ENCODE measurements around the gene TFDP1.

The TFDP1 gene

GRCh38 chr13:113669231-113669754 is 84.7 kb downstream of the TFDP1 start:
- DNase-seq: no peak

- no peak for DNase-seq
These were observed 85.3 kb downstream of the TFDP1 start for GRCh38 chr13:113669755-113670341.

- DNase-seq: no peak
These were observed 86.0 kb downstream of the TFDP1 start for GRCh38 chr13:113670541-113670940.

- no peak for DNase-seq
These were observed 86.8 kb downstream of the TFDP1 start for GRCh38 chr13:113671066-113672001.

- no peak for DNase-seq
These were observed 87.6 kb downstream of the TFDP1 start for GRCh38 chr13:113672002-113672651.

All from CD4-positive, alpha-beta T cell treated with Interleukin-10 for 1 hour (primary cell).